GM12873 (cell line): ENCODE data around the gene IQSEC1.

Experiments
- CTCF ChIP-seq: IDR thresholded peaks from 2 replicates; pipeline ENCODE4 v1.5.1; 2012; ENCODE audit warnings: low read depth, mild to moderate bottlenecking, moderate library complexity, low read length, control low read depth; ENCODE audit not compliant: insufficient read depth; ENCODE audit errors: missing control alignments

IQSEC1 gene

GRCh38 chr3:13078163-13078905 is 5.1 kb upstream of the IQSEC1 start:
- no peak for TF ChIP-seq CTCF

DNA sequence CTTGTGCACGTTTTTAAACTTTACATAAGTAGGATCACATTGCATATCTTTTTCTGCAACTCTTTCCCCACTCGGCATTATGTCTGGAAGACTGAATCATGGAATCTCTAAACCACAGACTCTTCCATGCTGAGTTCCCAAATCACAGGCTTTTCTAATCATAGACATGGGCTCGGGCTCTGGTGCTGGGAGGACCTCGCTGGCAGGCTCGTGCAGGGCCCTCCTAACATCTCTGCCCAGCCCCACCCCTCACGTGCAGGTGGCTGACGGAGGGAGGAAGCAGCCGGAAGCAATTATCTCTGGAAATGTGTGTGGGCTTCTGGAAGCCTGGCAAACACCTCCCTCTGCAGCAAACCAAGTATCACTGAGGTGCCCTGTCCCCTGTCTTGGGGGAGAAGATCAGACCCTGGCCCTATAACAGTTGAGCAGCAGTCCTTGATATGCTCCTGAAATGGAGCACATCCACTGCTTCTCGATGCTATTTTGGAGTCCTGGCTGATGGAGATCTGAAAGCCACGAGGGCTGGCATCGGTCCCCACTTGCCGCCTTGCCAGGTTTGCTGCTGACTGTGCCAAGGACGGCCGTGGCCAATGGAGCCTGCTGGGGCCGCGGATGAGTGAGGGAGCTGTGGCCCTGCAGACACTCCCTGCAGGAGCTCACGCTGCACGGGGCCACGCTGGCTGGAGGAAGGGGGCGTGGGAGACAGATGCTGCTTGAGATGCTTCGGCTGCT is 4.4 kb upstream of the IQSEC1 start:
- no peak for TF ChIP-seq CTCF

DNA sequence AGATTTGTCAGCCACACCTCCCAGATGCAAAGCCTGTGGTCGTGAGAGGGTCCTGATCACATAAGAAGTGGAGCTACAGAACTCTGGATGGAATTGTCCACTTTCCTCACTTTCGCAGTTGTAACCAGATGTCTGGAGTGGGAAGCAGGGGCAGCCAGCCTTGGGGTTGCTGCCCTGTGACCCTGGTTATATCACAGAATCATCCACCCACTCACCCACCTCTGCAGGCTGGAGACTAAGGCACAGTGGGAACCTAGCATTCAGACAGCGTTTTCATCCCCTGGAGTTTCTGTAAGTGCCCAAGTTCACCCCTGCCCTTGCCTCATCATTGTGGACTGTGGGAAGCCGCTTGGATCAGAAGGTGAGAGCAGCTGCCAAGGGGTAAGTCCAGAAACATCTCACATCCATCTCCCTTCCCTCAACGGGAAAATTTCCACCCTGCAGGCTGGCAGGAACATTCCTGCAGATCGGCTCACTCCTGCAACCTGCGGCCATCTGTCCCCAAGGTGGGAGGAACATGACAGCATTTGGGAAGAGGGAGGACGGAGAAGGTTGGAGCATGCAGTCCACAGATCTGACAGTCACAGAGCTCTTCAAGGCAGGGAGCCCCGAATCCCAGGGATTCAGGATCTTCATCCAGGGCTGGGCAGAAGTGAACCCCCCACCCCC is 2.9 kb upstream of the IQSEC1 start:
- TF ChIP-seq CTCF = no peak

- TF ChIP-seq CTCF = no peak
Observed at GRCh38 chr3:13075318-13075717, 2.1 kb upstream of the IQSEC1 start.

- TF ChIP-seq CTCF = no peak
Observed at GRCh38 chr3:13074006-13074375, 762 bp upstream of the IQSEC1 start.

DNA sequence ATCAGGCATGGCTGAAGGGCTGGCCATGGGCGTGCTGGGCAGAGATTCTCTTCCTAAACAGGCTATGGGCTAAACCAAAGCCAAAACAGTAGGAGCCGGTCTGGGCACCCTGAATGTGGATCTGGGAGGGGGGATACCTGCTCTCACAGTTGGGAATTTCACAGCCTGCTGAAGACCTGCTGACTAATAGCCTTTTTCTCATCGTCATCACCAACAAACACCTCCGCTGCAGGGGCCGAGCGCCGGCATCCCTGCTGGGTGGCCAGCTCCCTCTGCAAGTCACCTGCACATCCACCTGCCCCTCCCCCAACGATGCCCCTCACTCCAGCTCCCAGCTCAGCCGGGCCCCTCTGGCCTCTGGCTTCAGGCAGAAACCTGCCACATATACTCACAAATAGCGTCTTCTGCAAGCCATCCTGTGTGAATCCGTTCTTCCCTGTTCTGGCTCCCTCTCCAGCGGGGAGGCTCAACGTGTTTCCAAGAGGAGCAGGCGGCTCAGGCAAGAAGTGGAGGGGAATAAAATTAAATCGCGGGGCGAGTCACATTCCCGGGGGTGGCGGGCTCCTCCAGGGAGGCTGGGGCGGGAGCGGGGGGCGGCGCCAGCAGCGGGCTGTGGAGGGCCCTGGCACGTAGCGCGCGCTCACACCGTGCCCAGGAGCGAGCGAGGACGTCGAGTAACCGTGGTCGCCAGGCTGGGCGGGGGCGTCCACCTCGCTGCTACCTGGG is 466 bp downstream of the IQSEC1 start:
- TF ChIP-seq CTCF = no peak

GRCh38 chr3:13072239-13072599 is 1.0 kb downstream of the IQSEC1 start:
- no peak for TF ChIP-seq CTCF
